Skeletal muscle cell (primary cell): ENCODE measurements around the gene LSS.

Experiments used
- DNase-seq: peaks from one replicate; pipeline ENCODE4 v3.0.0-alpha.2; 2010; ENCODE audit warnings: low read depth
- H3K4me3 ChIP-seq: 2 replicates; pipeline ENCODE4 v1.5.1; 2011; ENCODE audit warnings: low read depth, mild to moderate bottlenecking, control low read depth, low read length, moderate library complexity

The LSS gene

DNA sequence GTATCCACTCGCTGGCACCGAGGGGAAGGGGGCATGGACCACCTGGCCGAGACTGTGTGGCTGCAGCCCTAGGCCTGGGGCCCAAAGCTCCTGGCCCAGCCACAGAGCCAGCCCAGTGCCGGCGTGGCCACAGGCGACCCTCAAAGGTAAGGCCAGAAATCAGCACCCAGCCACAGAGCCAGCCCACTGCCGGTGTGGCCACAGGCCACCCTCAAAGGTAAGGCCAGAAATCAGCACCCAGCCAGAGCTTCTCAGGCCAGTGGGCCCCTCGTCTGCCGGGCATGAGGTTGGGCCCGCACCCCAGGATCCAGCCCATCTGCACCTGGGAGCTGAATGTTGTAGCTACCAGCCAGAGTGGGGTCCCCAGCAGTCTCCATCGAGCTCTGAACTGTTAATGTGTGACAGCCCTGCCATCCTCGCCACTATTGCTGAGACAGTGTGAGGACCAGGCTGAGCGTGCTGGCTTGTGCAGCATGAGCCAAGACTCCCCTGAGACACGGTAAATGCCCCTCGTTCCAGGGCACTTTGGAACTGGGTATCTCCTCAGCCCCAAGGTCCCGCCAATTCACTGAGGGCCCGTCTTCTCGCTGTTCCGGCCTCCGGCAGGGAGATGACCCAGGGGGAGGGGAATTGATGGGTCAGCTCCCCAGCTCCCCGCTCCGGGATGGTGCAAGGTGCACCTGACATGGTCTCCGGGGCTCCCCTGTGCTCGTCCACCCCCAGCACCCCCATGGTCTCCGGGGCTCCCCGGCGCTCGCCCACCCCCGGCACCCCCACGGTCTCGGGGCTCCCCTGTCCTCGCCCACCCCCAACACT is 68.5 kb downstream of the LSS start:
- no peak for DNase-seq
- no peak overlapping the region for H3K4me3 ChIP-seq

DNA sequence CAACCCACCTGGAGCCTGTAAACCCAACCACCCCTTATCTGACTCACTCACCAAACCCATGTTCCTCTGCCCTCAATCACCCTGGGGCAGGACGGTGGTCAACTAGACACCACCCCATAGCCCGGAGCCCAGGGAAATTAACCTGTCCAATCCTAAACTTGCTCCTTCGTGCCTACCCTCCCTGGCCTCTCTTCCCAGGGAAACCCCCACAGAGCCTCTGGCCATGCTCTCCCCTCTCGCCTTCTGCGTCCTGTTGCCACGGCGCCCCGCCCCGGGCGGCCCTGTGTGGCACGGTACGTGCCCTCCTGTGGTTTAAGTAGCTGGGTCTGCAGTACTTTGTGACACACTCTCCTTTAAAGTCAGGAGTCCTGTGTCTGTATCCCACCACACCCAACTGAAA is 69.2 kb downstream of the LSS start:
- no peak for DNase-seq
- no peak overlapping the region for H3K4me3 ChIP-seq

DNA sequence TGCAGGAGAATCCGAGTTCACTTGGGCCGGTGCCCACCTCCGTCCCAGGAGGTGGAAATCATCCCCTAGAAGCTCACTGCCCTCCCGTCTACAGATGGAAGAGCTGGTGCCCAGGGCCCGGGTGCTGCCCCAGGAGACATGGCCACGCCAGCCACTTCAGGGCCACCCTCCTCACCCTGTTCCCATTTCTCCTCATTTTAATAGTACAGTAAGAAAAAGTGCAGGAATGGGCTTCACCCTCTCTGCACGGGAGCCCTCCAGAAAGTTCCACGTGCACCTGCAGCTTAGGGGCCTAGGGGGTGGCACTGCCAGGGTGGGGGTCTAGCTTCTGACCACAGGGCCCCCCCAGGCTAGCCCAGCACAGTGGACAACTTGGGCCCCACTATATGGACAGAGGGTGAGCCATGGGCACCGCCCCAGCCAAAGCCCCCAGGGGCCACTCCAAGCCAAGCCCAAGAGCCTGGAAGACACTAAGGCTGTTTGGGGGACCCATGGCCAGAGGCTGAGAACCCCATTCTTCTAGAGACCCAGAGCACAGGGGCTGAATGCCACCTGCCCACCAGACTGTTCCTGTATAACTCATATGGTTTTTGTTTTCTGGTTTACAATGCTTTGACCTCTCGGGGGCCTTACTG is 69.8 kb downstream of the LSS start:
- no peak for DNase-seq
- no peak overlapping the region for H3K4me3 ChIP-seq

DNA sequence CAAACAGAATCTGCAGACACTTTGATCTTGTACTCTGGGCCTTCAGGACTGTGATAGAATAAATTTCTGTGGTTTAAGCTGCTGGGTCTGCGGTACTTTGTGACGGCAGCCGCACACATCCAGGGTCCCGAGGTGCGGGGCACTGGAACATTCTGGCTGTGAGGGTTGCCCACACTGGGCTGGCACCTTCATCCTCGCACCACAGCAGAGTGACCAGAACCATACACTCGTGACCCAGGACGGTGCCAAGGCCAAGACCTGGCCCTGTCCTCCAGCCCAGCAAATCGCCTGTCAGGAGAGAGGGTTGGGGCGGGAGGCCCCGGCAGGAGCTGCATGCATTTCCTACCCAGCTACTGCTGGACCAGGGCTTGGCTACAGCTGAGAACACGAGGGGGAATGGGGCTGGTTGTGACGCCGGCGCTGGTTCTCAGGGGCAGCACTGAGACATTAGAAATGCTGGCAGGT is 70.6 kb downstream of the LSS start:
- DNase-seq: no peak
- H3K4me3 ChIP-seq: no peak overlapping the region

DNA sequence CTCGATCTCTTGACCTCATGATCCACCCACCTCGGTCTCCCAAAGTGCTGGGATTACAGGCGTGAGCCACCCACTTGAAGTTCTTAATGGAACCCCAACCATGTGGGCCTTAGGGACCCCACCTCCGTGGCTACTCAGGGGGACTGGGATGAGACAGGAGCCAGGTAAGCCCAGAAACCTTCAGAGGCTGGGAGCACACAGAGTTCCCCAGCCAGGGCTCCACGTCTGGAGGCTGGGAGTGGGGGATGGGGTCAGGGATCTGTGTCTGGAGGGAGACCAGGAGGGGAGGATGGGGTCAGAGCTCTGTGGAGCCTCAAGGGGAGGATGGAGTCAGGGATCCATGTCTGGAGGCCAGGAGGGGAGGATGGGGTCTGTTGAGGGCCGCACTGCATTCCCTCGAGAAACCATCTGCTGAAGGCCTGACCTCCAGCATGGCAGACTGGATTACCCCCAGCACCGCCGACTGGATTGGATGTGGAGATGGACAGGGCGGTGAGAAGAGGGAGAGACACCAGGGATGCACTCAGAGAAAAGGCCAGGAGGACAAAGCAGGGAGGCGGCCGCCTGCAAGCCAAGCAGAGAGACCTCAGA is 71.1 kb downstream of the LSS start:
- no peak overlapping the region for H3K4me3 ChIP-seq
- no peak for DNase-seq

DNA sequence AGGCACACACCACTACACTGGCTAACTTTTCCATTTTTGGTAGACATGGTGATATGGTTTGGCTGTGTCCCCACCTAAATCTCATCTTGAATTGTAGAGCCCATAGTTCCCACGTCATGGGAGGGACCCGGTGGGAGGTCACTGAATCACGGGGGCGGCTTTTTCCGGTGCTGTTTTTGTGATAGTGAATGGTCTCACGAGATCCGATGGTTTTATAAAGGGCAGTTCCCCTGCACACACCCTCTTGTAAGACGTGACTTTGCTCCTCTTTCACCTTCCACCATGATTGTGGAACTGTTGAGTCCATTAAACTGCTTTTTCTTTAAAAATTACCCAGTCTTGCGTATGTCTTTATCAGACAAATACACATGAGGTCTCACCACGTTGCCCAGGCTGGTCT is 71.9 kb downstream of the LSS start:
- no peak for DNase-seq
- no peak overlapping the region for H3K4me3 ChIP-seq

DNA sequence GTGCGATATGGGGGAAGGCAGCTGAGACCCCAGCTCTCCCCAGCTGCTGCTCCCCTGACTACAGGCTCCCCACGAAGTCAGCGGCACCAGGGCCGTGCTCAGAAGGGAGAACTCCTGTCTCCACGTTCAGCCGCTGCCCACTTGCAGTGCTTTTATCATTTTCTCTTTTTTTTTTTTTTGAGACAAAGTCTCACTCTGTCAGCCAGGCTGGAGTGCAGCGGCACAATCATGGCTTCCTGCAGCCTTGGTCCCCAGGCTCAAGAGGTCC is 72.3 kb downstream of the LSS start:
- no peak for DNase-seq
- H3K4me3 ChIP-seq: no peak overlapping the region

DNA sequence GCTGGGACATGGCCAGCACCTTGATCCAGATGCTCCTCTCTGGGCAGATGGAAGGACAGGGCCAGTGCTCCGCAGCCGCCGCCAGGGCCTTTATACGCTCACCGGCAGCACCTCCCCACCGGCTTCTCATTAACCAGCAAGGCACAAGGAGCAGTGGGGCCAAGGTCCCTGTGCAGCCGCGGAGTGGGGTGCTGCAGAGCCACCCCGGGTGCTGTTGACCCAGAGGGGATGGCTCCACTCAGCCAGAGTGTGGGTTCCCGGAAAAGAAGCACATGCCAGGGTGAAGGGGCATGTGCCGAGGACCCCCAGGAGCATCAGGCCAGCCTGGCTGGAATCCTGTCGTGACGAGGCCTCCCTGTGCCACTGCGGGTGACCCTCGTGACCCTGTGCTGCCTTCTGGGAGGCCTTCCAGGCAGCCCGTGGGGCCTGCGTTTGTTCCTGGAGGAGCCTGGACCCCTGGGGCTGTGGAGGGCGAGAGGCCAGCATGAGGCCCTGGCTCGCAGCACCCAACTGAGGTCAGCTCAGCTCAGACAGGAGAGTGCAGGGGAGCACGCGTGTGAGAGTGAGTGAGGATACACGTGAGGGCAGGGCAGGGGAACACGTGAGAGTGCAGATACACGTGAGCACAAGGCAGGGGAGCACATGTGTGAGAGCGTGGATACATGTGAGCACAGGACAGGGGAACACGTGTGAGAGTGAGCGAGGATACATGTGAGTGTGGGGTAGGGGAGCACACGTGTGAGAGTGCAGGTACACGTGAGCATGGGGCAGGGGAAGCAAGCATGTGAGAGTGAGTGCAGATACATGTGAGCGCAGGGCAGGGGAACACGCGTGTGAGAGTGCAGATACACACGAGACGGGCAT is 72.8 kb downstream of the LSS start, which contains the start of gene FTCD:
Gene FTCD, minus strand, starts transcription at position 66 of the 864 bp plus-strand sequence. Its CDS starts 56 bp downstream, at position 10.
- H3K4me3 ChIP-seq: no peak within 1 kb of the TSS
- no peak for DNase-seq

DNA sequence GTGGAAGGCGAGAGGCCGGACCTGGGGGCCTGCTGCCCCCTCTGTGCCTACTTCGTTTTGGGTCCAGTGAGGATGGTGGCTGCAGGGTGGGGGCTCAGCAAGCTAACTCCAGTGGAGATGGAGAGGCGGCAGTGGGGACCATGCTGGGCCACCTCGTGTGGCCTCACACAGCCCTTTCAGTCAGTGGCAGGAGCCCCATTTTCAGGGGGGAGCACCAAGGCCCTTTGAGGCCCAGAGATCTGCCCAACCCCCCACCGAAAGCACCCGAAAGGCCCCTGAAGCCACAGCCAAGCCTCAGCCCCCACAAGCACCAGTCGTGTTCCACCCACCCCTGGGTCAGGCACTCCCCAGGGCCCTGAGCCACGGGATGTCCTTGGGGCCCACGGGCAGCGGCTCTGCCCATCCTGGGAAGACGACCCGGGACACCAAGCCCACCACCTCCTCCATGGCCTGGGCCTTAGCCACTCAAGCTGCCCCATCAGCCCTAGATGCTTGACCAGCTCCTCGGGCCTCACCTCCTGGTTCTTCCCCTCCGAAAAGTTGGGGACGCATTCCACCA is 73.5 kb downstream of the LSS start:
- DNase-seq: no peak
- no peak overlapping the region for H3K4me3 ChIP-seq

DNA sequence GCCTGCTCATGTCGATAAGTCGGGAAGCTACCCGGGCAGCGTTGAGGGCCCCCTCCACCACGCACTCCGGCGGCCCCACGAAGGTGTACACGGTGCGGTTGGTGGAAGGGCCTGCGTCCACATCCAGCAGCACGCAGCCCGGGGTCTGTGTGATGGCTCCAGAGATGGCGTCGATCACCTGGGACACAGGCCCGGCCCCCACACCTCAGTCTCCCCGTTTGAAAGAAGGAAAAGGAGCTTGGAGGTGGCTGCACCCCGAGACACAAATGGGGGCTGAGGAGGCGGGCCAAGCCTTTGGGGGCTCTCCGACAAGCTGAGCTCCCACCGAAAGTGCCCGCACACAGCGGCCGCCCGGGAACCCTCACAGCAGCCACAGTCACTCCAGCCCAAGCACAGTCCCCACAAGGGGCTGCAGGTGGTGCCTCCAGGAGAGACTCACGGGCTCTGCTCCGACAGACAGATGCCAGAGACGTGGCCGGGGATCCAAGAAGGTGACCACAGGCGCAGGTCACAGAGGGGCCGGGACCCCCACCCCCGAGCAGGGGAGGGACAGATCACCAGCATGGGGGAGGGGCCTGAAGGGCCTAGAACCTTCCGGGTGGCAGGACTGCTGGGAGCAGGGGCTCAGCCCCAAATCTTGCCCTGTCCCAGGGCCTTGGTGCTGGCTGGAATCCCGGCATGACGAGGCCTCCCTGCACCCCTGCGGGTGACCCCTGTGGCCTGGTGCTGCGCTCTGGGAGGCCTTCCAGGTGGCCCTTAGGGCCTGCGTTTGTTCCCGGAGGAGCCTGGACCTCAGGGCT is 74.2 kb downstream of the LSS start:
- no peak for DNase-seq

DNA sequence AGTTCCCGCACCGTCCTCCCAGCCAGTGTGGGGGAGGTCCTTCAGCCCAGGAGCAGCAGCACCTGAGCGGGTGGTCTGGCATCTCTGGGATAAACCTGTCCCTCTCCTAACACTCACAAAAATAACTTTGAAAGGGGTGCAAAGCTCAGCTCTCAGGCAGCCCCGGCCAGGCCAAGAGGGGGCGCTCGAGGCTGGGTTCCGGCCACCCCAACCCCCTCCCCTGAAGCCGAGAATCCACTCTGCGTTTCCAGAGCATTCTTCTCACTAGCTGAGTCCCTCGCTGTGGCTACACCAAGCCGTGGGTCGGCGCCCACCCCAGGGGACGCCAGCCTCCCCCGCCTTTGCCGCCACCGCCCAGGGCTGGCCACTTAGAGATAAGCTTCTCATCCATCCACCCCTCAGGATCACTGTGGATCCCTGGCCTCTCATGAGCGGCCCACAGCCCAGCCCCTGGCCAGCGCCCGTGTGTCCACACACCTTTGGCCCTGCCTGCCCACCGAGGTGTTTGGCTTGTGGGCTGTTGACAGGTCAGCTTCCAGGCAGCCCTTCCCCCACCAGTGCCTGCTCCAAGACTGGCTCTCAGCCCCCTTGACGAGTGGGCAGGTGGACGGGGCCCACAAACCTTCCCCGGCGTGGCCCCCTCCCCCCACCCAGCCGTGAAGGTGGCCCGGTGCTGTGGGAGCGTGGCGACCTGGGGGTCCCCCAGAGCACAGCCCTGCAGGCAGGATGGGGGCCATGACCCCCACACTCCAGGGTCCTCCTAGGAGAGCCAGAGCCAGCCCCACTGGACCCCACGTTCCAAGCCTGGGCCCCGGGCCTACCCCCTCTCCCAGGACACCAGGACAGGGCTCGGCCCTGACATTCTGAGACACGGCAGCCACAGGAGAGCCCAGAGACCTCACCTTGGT is 75.1 kb downstream of the LSS start:
- DNase-seq: no peak
- no peak overlapping the region for H3K4me3 ChIP-seq

More for the DNA sequence above, 74.2 kb downstream of the LSS start:
- H3K4me3 ChIP-seq: no peak overlapping the region

DNA sequence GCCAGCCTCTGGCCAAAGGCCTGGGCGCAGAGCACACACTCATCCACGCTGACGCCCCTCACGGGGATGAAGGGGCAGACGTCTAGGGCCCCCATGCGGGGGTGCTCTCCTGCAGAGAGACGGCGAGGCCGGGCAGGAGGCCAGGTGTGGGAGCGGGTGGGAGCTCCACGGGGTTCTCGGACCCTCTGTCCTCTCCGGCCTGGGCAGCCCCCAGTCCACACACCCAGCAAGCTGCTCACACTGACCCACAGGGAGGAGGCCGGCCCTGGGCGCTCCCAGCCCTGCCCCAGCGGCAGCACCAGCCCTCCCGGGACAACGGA is 75.7 kb downstream of the LSS start:
- H3K4me3 ChIP-seq: no peak overlapping the region
- DNase-seq: no peak

DNA sequence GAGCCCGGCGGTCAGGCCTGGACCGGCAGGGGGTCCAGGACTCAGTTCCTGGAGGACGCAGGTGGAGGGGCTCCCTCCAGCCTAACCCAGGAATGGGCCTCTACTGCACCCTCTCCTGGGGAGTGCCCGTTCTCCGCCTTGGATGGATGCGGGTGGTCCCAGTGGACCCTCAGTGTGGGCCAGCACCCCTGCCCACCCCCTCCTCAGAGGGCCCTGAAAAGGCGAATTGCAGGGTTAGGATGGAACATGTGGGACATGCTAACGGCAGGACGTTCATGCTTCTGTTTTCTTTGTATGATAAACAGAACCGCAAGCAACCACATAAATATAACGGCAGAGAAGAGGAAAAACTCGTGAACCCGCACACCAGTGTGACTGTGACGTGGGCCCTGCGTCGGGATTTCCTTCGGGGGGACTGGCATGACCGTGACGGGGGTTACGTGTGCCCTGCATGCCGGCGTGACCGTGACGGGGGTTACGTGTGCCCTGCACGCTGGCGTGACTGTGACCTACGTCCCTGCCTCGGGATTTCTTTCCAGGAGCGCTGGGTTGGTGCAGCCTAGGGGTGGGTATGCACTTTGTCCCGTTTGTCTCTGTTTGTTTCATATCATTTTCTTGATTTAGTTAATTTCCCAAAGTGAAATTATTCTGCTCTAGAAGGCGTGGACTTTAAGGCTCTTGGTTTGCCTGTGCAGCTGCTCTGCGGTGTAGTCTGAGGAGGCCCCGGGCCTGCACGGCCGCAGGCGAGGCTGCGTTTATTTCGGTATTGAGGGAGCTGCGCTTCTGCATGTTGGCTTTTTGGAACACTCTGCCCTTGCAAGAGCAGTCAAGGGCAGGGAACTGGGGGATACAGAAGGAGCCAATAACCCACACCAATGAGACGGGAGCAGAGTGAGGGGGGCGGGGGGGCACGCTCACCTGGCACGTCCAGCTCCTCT is 76.3 kb downstream of the LSS start:
- no peak for DNase-seq

DNA sequence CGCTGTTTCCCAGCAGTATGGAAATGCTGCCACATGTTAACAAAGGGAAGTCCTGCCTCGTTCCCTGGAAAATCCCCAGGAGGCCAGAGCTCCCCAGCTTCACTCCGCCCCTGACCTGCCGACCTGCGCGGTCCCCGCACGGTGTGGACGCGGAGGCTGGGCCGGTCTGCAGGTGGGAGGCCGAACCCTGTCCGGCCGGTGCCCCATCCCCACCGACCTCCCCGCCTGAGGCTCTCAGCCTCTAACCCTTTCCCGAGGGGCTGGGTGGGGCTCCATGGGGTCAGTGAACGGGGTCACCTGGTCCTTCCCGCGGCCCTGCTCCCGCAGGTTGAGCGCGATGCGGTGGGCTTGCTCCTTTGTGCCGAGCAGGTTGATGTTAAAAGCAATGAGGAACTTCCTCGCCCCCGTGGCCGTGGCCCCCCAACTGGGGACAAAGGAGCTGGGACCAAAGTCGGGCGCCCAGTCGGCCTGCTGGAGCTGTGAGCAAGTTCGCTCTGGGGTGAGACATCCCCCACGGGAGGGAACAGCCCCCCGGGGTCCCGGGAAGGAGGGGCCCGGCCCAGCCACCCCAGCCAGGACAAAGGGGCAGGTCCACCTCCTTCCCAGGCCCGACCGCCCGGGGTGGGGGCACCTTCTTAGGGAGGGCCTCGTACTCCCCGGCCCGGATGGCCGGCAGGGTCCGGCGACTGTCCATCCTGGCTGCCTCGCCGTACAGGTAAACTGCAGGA is 77.1 kb downstream of the LSS start:
- DNase-seq: no peak
- no peak overlapping the region for H3K4me3 ChIP-seq

More for the DNA sequence above, 76.3 kb downstream of the LSS start:
- H3K4me3 ChIP-seq: no peak overlapping the region

DNA sequence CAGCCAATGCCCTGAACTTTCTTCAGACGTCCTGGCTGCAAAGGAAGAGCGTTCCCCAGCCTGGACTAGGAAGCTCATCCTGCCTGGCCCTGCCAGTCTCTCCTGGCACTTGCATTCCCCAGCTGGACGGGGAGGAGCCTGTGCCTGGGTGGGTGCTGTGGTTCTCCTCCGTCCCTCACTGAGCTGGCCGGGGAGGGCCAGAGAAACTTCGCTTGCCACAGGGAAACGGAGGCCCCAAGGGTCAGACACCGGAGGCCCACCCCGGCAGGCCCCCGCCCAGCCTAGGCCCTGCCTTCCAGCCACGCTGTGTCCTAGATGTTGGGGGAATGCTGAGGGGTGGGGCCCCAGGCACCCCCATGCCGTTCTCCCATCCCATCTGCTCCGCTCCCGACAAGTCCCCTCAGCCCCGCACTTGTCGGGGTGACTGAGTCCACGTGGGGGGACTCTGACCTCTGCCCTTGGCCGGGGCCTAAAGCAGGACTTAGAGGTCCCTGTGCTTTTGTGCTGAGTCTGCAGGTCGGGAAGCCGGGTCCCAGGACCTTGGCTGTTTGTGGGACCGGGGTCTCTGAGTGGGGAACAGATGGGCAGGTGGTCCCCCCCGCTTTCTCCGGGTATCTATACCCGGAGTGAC is 78.0 kb downstream of the LSS start:
- no peak for DNase-seq
- H3K4me3 ChIP-seq: no peak overlapping the region

DNA sequence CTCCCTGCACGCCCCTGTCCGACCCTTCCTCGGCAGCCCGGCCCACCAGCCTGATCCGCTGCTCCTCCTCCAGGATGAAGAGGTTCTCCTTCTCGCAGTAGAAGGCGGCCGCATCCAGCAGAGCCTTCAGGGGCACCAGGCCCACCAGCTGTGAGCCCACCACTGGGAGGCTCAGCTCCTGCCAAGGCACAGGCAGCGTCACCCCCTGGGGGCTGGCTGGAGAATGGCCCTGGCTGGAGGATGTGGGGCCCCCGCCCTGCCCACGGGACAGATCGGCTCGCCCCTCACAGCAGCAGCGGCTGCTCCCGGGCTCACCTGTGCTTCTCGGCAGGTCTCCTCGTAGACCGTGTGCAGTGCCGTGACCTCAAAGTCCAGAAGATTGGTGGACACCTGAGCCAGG is 78.5 kb downstream of the LSS start:
- DNase-seq: no peak
- H3K4me3 ChIP-seq: no peak overlapping the region
